Testis (tissue), 2 donors: ENCODE results near the gene TGFBR3.

Experiments
- CTCF ChIP-seq, 3 experiments: fragments of 450-650 bp in 2 of 3; fragments of 200-600 bp in 1 of 3; sonication (generic) in 1 of 3; IDR thresholded peaks; one replicate each; pipeline ENCODE4 v1.5.1; 2016 to 2019; ENCODE audit warnings: antibody characterized with exemption in 3 of 3, mild to moderate bottlenecking in 2 of 3, moderate library complexity in 1 of 3
- POLR2A ChIP-seq: fragments of 450-650 bp; IDR thresholded peaks from one replicate; pipeline ENCODE4 v1.6.1; 2017; ENCODE audit warnings: antibody characterized with exemption, mild to moderate bottlenecking, moderate library complexity

GRCh38 chr1:91805311-91805801 is 80.6 kb downstream of the TGFBR3 start:
- no peak for TF ChIP-seq CTCF (IDR thresholded peaks at IDR 0.05)
- no peak for TF ChIP-seq POLR2A
